MM.1S (cell line): ENCODE results near the gene TTC28.
A peak's percentile ranks its signal among the peaks of the same experiment; 100 is the strongest.

Experiments used
- DNase-seq: peaks from one replicate; pipeline ENCODE4 v3.0.0-alpha.2; 2015
- H2AFZ ChIP-seq: fragments of 300-600 bp; sonication (generic); 2 replicates; pipeline ENCODE4 v1.6.0; 2016; ENCODE audit warnings: antibody characterized with exemption, low read length
- H3F3A ChIP-seq: fragments of 300-600 bp; sonication (generic); 2 replicates; pipeline ENCODE4 v1.6.1; 2016; ENCODE audit warnings: mild to moderate bottlenecking, antibody characterized with exemption, low read length, moderate library complexity, mixed read lengths; ENCODE audit not compliant: insufficient read depth
- H3K27ac ChIP-seq: fragments of 300-600 bp; sonication (generic); 2 replicates; pipeline ENCODE4 v1.5.1; 2016; ENCODE audit warnings: mild to moderate bottlenecking, low read length
- H3K27me3 ChIP-seq: fragments of 300-600 bp; sonication (generic); replicated peaks from 2 replicates; pipeline ENCODE4 v1.6.0; 2016; ENCODE audit warnings: low read length; ENCODE audit not compliant: insufficient read depth
- H3K36me3 ChIP-seq: fragments of 300-600 bp; sonication (generic); replicated peaks from 2 replicates; pipeline ENCODE4 v1.6.1; 2016; ENCODE audit warnings: mild to moderate bottlenecking, low read length, mixed read lengths; ENCODE audit not compliant: insufficient read depth
- H3K4me1 ChIP-seq: fragments of 300-600 bp; sonication (generic); 2 replicates; pipeline ENCODE4 v1.6.1; 2016; ENCODE audit warnings: low read length, mixed read lengths
- H3K4me2 ChIP-seq: fragments of 300-600 bp; sonication (generic); 2 replicates; pipeline ENCODE4 v1.6.0; 2016; ENCODE audit warnings: low read depth, low read length
- H3K4me3 ChIP-seq: fragments of 300-600 bp; sonication (generic); 2 replicates; pipeline ENCODE4 v1.5.1; 2016; ENCODE audit warnings: low read length, mixed read lengths
- H3K79me2 ChIP-seq: fragments of 300-600 bp; sonication (generic); 2 replicates; pipeline ENCODE4 v1.6.1; 2016; ENCODE audit warnings: mixed run types, low read length, mixed read lengths
- H3K9ac ChIP-seq: fragments of 300-600 bp; sonication (generic); 2 replicates; pipeline ENCODE4 v1.6.1; 2016; ENCODE audit warnings: low read length, mixed read lengths
- H3K9me2 ChIP-seq: fragments of 300-600 bp; sonication (generic); replicated peaks from 2 replicates; pipeline ENCODE4 v1.6.1; 2016; ENCODE audit warnings: mild to moderate bottlenecking, low read length, mixed read lengths; ENCODE audit not compliant: insufficient read depth
- H3K9me3 ChIP-seq: fragments of 300-600 bp; sonication (generic); replicated peaks from 2 replicates; pipeline ENCODE4 v1.6.1; 2016; ENCODE audit warnings: mild to moderate bottlenecking, low read length, mixed read lengths; ENCODE audit not compliant: insufficient read depth
- H4K20me1 ChIP-seq: fragments of 300-600 bp; sonication (generic); 2 replicates; pipeline ENCODE4 v1.6.1; 2016; ENCODE audit warnings: mild to moderate bottlenecking, low read length, moderate library complexity, mixed read lengths; ENCODE audit not compliant: insufficient read depth
- CTCF ChIP-seq: fragments of 300-600 bp; sonication (generic); IDR thresholded peaks from 2 replicates; pipeline ENCODE4 v1.5.1; 2016; ENCODE audit warnings: antibody characterized with exemption, low read length, mixed read lengths
- EZH2 ChIP-seq: fragments of 300-600 bp; sonication (generic); optimal IDR thresholded peaks from 2 replicates; pipeline ENCODE3; 2017; ENCODE audit warnings: low read depth, mild to moderate bottlenecking, antibody characterized with exemption, low read length, mixed read lengths
- EZH2phosphoT487 ChIP-seq: fragments of 300-600 bp; sonication (generic); IDR thresholded peaks from 2 replicates; pipeline ENCODE4 v1.6.1; 2018; ENCODE audit warnings: antibody characterized with exemption, low read length

Gene TTC28

GRCh38 chr22:28442711-28443525 is 236.7 kb downstream of the TTC28 start:
- Histone ChIP-seq H3K27me3 (no peaks in the 10 kb centered on the region), H3K79me2 (no peaks in the 10 kb centered on the region), H4K20me1 (no peaks in the 10 kb centered on the region), H3K36me3 (no peaks in the 10 kb centered on the region), H3K4me1 (no peaks in the 10 kb centered on the region), H3K27ac (no peak overlapping the region), H3K9me2 (no peaks in the 10 kb centered on the region), H3K9ac (no peak overlapping the region), H3K4me3 (no peak overlapping the region; the same call in 1 of the 2 replicates), H3K9me3 (no peaks in the 10 kb centered on the region), H3K4me2 (peak overlapping the region; percentile 35; the same call in 1 of the 2 replicates), H2AFZ (peak overlapping the region; percentile 44), H3F3A (no peaks in the 10 kb centered on the region)
- no peak for DNase-seq
- TF ChIP-seq EZH2 = no peak
- TF ChIP-seq CTCF = no peak
- TF ChIP-seq EZH2phosphoT487 = no peak

DNA sequence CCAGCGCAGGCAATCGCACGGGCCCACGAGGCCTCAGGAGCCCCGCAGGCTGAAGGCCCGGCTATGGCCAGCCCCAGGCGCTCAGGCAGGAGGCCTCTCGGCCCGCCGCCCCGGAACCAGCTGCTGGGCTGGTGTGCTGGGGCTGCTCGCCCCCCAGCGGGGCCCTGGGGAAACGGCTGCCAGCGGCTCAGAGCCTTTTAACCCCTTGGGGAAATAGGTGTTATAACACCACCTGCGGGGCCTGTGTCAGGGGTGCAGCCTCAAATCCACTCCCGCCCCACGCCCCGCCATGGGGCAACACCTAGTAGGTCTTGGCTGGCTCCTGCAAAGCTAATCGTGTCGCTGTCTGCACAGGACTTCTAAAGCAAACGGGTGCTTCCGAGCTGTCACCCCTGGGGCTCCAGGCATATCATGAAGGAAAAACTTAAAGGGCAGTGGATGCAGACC is 237.4 kb downstream of the TTC28 start:
- no peaks in the 10 kb centered on the region for H3K79me2 ChIP-seq
- peak; percentile 50 for DNase-seq
- H4K20me1 ChIP-seq = no peaks in the 10 kb centered on the region
- TF ChIP-seq CTCF (peak; percentile 56), EZH2phosphoT487 (no peak)
- no peaks in the 10 kb centered on the region for H3F3A ChIP-seq
- H3K4me2 ChIP-seq = peak overlapping the region; percentile 35; the same call in 1 of the 2 replicates
- H3K27ac ChIP-seq = no peak overlapping the region
- no peaks in the 10 kb centered on the region for H3K9me2 ChIP-seq
- no peaks in the 10 kb centered on the region for H3K4me1 ChIP-seq
- H2AFZ ChIP-seq = peak overlapping the region; percentile 44
- no peaks in the 10 kb centered on the region for H3K36me3 ChIP-seq
- no peak overlapping the region; the same call in 1 of the 2 replicates for H3K4me3 ChIP-seq
- H3K9me3 ChIP-seq = no peaks in the 10 kb centered on the region
- H3K9ac ChIP-seq = no peak overlapping the region
- H3K27me3 ChIP-seq = no peaks in the 10 kb centered on the region

DNA sequence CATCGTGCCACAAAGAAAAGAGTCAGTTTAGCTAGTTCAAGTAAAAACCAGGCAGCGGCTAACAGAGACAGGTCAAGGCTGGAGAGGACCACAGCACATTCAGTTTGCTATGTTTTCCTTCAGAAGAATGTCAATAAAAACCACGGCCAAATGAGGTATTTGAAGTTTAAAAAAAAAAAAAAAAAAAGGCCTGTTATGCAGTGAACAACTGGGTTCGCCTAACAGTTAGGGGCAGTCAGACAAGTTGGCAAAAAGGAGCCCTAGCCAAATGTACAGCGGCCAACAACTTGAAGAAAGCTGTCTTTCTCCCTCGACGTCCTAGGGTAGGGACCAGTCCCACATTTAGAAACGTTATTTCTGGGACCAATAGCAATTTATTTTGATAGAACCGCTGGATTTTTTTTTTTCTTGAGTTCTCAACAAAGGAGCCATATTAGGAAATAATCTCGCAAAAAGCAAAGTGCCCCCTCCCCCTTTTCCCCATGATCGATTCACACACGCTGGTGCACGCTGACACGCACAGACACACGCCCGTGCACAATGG is 237.8 kb downstream of the TTC28 start:
- H3F3A ChIP-seq = no peaks in the 10 kb centered on the region
- peak overlapping the region; percentile 44 for H2AFZ ChIP-seq
- H3K4me2 ChIP-seq = peak overlapping the region; percentile 35; the same call in 1 of the 2 replicates
- H3K9me2 ChIP-seq = no peaks in the 10 kb centered on the region
- H3K4me3 ChIP-seq = no peak overlapping the region
- H3K27me3 ChIP-seq = no peaks in the 10 kb centered on the region
- DNase-seq = no peak
- no peaks in the 10 kb centered on the region for H3K79me2 ChIP-seq
- H4K20me1 ChIP-seq = no peaks in the 10 kb centered on the region
- no peak for TF ChIP-seq EZH2
- no peak for TF ChIP-seq EZH2phosphoT487
- TF ChIP-seq CTCF = no peak
- H3K27ac ChIP-seq = no peak overlapping the region
- H3K4me1 ChIP-seq = no peaks in the 10 kb centered on the region
- no peaks in the 10 kb centered on the region for H3K36me3 ChIP-seq
- no peaks in the 10 kb centered on the region for H3K9me3 ChIP-seq
- no peak overlapping the region for H3K9ac ChIP-seq
